Tibial nerve (tissue), 4 donors: Measurements from ENCODE around the gene SLC2A5. TPM values are rescaled to one million over a fixed set of nuclear protein-coding genes. Genes with fewer than 3 reads are reported as not detected.

Experiments used
- DNase-seq, 2 donors: peaks; one replicate each; pipeline ENCODE4 v3.0.0-alpha.2; 2019; ENCODE audit warnings: low spot score in 2 of 2
- H3K27ac ChIP-seq, 4 donors: fragments of 200-600 bp; sonication (generic) in 3 of 4; one replicate each; pipeline ENCODE4 v1.5.1; 2017 to 2019; ENCODE audit warnings: mild to moderate bottlenecking in 1 of 4
- H3K27me3 ChIP-seq, 2 donors: fragments of 200-600 bp; sonication (generic) in 1 of 2; one replicate each; pipeline versions ENCODE4 v1.5.1 to v1.6.0; 2017 to 2019
- H3K36me3 ChIP-seq, 3 donors: fragments of 200-600 bp; sonication (generic); one replicate each; pipeline ENCODE4 v1.5.1; 2018 to 2019
- H3K4me1 ChIP-seq, 4 donors: fragments of 200-600 bp; sonication (generic) in 3 of 4; one replicate each; pipeline ENCODE4 v1.5.1; 2017 to 2019
- H3K4me3 ChIP-seq, 4 donors: fragments of 200-600 bp; sonication (generic) in 3 of 4; one replicate each; pipeline ENCODE4 v1.5.1; 2017 to 2019; ENCODE audit warnings: mild to moderate bottlenecking in 1 of 4, moderate library complexity in 1 of 4
- H3K9me3 ChIP-seq, 4 donors: fragments of 200-600 bp; sonication (generic) in 3 of 4; one replicate each; pipeline ENCODE4 v1.5.1; 2017 to 2019
- CTCF ChIP-seq, 5 experiments: fragments of 200-600 bp in 3 of 5; fragments of 450-650 bp in 2 of 5; sonication (generic) in 3 of 5; IDR thresholded peaks; one replicate each; pipeline ENCODE4 v1.5.1; 2016 to 2019; ENCODE audit warnings: antibody characterized with exemption in 5 of 5, mild to moderate bottlenecking in 3 of 5, moderate library complexity in 2 of 5
- EP300 ChIP-seq, 2 donors: sonication (generic); formaldehyde crosslinking; IDR thresholded peaks; one replicate each; pipeline ENCODE4 v1.6.1; 2017; ENCODE audit warnings: antibody characterized with exemption in 2 of 2, mild to moderate bottlenecking in 1 of 2
- POLR2A ChIP-seq, 2 donors: fragments of 450-650 bp; IDR thresholded peaks; one replicate each; pipeline ENCODE4 v1.6.1; 2017; ENCODE audit warnings: antibody characterized with exemption in 2 of 2, mild to moderate bottlenecking in 2 of 2, moderate library complexity in 2 of 2
- WGBS, 2 donors: methylation state at CpG; one replicate each; pipeline ENCODE4 v1.1.5; 2018; 5-methylcytosine and 5-hydroxymethylcytosine counted together
- total RNA-seq, 4 donors: library from RNA; depleted of rRNA; stranded (reverse); fragments of >200 nt; gene quantifications; one replicate each; pipeline ENCODE4 v1.1.0, GENCODE V29; 2016

SLC2A5 gene
- total RNA-seq, 4 donors from 2014 or later: 1.9 to 15.7 (median 5.2) TPM

GRCh38 chr1:9039761-9040658, 29.4 kb downstream of the SLC2A5 start:
- no peaks in the 10 kb centered on the region for H3K27me3 ChIP-seq
- TF ChIP-seq CTCF (IDR thresholded peaks at IDR 0.05) (no peak), POLR2A (IDR thresholded peaks at IDR 0.05) (no peak), EP300 (IDR thresholded peaks at IDR 0.05) (no peak)
- no peak for DNase-seq
- H3K36me3 ChIP-seq: peaks cover 0 to 12% (median 0%) of the 10 kb centered on the region in 3 donors
- no peaks in the 10 kb centered on the region for H3K4me1 ChIP-seq
- no peak overlapping the region for H3K4me3 ChIP-seq
- no peak overlapping the region for H3K27ac ChIP-seq
- peaks cover 0 to 12% (median 0%) of the 10 kb centered on the region in 4 donors for H3K9me3 ChIP-seq
- 79% methylated on average over 41 to 46 of the region's 55 CpGs for WGBS, 2 donors

GRCh38 chr1:9038881-9039760, 30.3 kb downstream of the SLC2A5 start:
- 77 to 82% methylated on average over 13 to 42 of the region's 62 CpGs for WGBS, 2 donors
- H3K36me3 ChIP-seq: peaks cover 0 to 12% (median 0%) of the 10 kb centered on the region in 3 donors
- TF ChIP-seq EP300 (IDR thresholded peaks at IDR 0.05) (no peak), CTCF (IDR thresholded peaks at IDR 0.05) (no peak), POLR2A (IDR thresholded peaks at IDR 0.05) (no peak)
- no peak for DNase-seq
- no peak overlapping the region for H3K27ac ChIP-seq
- H3K4me1 ChIP-seq: no peaks in the 10 kb centered on the region
- H3K4me3 ChIP-seq: no peak overlapping the region
- peaks cover 0 to 14% (median 0%) of the 10 kb centered on the region in 4 donors for H3K9me3 ChIP-seq
- no peaks in the 10 kb centered on the region for H3K27me3 ChIP-seq

- Histone ChIP-seq H3K27ac (no peak overlapping the region), H3K27me3 (no peaks in the 10 kb centered on the region), H3K4me3 (no peak overlapping the region), H3K4me1 (no peaks in the 10 kb centered on the region), H3K9me3 (peaks cover 0 to 14% (median 0%) of the 10 kb centered on the region in 4 donors), H3K36me3 (peaks cover 0 to 12% (median 0%) of the 10 kb centered on the region in 3 donors)
- 85 to 94% methylated on average over 7 to 8 of the region's 8 CpGs for WGBS, 2 donors
- TF ChIP-seq CTCF (IDR thresholded peaks at IDR 0.05) (no peak), EP300 (IDR thresholded peaks at IDR 0.05) (no peak), POLR2A (IDR thresholded peaks at IDR 0.05) (no peak)
- DNase-seq: no peak
Observed at GRCh38 chr1:9038338-9038650, 31.1 kb downstream of the SLC2A5 start.

- TF ChIP-seq CTCF (IDR thresholded peaks at IDR 0.05) (no peak), POLR2A (IDR thresholded peaks at IDR 0.05) (no peak), EP300 (IDR thresholded peaks at IDR 0.05) (no peak)
- Histone ChIP-seq H3K9me3 (peaks cover 0 to 14% (median 0%) of the 10 kb centered on the region in 4 donors), H3K27ac (no peak overlapping the region), H3K4me1 (no peaks in the 10 kb centered on the region), H3K4me3 (no peak overlapping the region), H3K36me3 (peaks cover 0 to 12% (median 0%) of the 10 kb centered on the region in 3 donors), H3K27me3 (no peaks in the 10 kb centered on the region)
- no peak for DNase-seq
- WGBS, 2 donors: 84% methylated on average over 28 of the region's 28 CpGs
Observed at GRCh38 chr1:9037476-9038337, 31.7 kb downstream of the SLC2A5 start.
